IPS-20b (cell line): Measurements from ENCODE around the gene IGSF9.
"Not testable (repeated sequence)": the region's sequence is repeated elsewhere in the genome, so short reads cannot be mapped to it uniquely, and the experiment has no call there.

Experiments used
- H3K27ac ChIP-seq: one replicate; pipeline ENCODE4 v1.5.1; 2013; ENCODE audit warnings: low read length
- H3K27me3 ChIP-seq: 2 replicates; pipeline ENCODE4 v1.6.1; 2013; ENCODE audit warnings: mild to moderate bottlenecking, low read length, inconsistent platforms; ENCODE audit not compliant: insufficient read depth
- H3K36me3 ChIP-seq: 2 replicates; pipeline ENCODE4 v1.6.1; 2013; ENCODE audit warnings: low read depth, mild to moderate bottlenecking, inconsistent platforms, low read length, moderate library complexity; ENCODE audit not compliant: insufficient read depth
- H3K4me1 ChIP-seq: 2 replicates; pipeline ENCODE4 v1.6.1; 2013; ENCODE audit warnings: mild to moderate bottlenecking, control low read depth, inconsistent platforms, low read length, moderate library complexity; ENCODE audit not compliant: insufficient read depth
- H3K4me3 ChIP-seq: 2 replicates; pipeline ENCODE4 v1.5.1; 2013; ENCODE audit warnings: mild to moderate bottlenecking, low read length, inconsistent platforms
- H3K9ac ChIP-seq: 2 replicates; pipeline ENCODE4 v1.6.1; 2013; ENCODE audit warnings: low read depth, mild to moderate bottlenecking, inconsistent platforms, low read length, moderate library complexity
- H3K9me3 ChIP-seq: 2 replicates; pipeline ENCODE4 v1.6.1; 2013; ENCODE audit warnings: mild to moderate bottlenecking, low read depth, low read length, inconsistent platforms; ENCODE audit not compliant: insufficient read depth

Gene IGSF9

DNA sequence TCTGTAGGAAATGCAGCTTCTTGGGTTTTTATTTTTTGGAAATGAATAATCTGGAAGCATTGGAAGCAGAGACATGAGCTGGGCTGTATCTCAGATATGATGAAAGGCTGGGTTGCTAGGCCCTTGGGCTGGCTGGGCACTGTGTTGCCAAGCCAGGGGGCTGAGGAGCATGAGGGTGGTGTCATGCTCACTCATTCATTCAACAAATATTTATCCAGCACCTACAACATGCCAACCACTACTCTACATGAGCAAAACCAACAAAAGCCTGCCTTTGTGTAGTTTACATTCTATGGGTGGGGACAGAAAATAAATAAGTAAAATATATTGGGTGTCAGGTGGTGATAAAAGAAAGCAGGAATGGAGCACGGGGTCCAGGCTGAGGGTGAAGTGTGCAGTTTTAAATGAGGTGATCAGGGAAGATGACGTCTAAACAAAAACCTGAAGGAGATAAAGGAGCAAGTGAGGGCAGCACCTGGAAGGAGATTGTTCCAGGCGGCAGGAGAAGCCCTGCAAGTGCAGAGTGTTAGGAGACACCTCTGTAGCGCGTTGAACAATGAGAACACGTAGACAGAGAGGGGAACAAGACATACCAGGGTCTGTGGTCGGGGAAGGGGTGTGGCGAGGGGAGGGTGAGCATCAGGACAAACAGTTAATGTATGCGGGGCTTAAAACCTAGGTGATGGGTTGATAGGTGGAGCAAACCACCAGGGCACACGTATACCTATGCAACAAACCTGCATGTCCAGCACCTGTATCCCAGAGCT, 31.0 kb downstream of the IGSF9 start:
- H3K4me1 ChIP-seq = peaks cover 46% of the 10 kb centered on the region
- H3K27me3 ChIP-seq = no peaks in the 10 kb centered on the region
- no peak overlapping the region for H3K27ac ChIP-seq

DNA sequence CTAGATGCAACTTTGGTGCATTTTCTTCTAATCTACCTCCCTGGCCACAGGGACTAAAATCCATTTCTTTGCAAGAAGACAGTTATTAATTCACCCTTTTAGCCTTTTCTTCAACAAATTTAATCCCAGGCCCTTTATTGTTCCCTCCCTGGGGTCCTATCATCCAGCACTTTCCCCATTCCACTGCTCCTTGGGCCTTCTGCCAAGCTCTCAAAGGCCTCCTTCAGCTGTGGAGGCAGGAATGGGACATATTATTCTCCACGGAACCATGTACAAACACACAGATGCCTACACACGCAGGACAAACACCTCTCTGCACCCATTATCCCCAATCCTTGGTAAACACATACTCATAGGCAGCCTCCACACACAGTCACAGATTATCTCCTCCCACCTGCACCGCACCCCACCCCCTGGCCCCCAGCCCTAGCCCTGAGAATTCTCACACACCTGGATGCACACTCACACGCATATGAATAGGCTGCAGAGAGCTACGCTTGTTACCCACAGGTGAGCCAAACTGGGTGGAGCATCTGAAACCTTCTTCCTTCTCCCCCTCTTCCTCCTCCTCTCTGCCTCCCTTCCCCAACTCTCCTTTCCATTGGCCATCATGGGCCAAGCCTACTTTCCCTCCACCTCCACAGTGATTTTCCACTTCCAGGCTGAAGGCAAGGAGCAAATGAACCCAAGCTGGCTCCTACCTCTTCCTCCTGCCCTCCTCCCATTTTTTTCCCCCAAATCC, 31.8 kb downstream of the IGSF9 start:
- peak overlapping the region; percentile 43; the same call in 1 of the 2 replicates for H3K9ac ChIP-seq
- H3K27me3 ChIP-seq = no peaks in the 10 kb centered on the region
- H3K4me3 ChIP-seq = no peak overlapping the region
- peaks cover 4% of the 10 kb centered on the region for H3K36me3 ChIP-seq
- no peaks in the 10 kb centered on the region for H3K9me3 ChIP-seq
- peaks cover 46% of the 10 kb centered on the region for H3K4me1 ChIP-seq
- H3K27ac ChIP-seq = no peak overlapping the region

More for the DNA sequence above, 31.0 kb downstream of the IGSF9 start:
- Histone ChIP-seq H3K9ac (peak overlapping the region; percentile 43; the same call in 1 of the 2 replicates), H3K4me3 (no peak overlapping the region), H3K9me3 (no peaks in the 10 kb centered on the region), H3K36me3 (peaks cover 12% of the 10 kb centered on the region)

DNA sequence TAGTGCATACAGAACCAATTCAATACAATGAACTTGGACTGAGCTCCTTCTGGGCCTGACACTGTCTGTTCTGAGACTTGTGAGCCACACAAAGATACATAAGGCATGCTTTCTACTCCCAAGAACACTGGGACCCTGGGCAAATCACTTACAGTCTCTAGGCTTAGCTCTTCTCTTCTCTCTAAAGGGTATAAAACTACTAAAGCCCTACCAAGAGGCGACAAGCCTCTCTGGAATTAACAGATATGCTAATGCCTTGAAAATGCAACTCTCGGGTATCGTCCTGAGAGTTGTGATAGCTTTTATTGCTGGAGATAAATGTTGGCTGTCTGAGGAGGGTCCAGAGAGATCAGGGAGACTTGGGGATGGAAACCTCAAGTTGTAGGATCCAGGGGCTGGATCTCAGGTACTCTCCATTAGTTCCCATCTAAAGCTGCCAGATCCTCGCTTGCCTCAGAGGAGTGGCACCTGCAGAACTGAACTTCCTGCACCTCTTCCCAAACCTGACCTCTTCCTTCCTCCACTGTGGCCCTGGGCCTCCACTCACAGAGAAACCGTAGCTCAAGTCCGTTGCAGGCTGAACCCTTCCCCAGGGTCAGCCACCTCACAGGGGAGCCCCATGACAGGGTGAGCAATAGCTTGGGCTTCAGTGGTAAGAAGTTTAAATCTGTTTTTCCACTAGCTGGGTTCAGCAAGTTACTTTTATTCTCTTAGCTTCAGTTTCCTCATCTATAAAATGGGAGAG, 33.9 kb downstream of the IGSF9 start:
- H3K4me3 ChIP-seq = no peak overlapping the region
- no peak overlapping the region for H3K9ac ChIP-seq
- H3K27ac ChIP-seq = no peak overlapping the region
- H3K27me3 ChIP-seq = no peaks in the 10 kb centered on the region
- no peaks in the 10 kb centered on the region for H3K36me3 ChIP-seq
- H3K9me3 ChIP-seq = no peaks in the 10 kb centered on the region
- peaks cover 44% of the 10 kb centered on the region for H3K4me1 ChIP-seq

DNA sequence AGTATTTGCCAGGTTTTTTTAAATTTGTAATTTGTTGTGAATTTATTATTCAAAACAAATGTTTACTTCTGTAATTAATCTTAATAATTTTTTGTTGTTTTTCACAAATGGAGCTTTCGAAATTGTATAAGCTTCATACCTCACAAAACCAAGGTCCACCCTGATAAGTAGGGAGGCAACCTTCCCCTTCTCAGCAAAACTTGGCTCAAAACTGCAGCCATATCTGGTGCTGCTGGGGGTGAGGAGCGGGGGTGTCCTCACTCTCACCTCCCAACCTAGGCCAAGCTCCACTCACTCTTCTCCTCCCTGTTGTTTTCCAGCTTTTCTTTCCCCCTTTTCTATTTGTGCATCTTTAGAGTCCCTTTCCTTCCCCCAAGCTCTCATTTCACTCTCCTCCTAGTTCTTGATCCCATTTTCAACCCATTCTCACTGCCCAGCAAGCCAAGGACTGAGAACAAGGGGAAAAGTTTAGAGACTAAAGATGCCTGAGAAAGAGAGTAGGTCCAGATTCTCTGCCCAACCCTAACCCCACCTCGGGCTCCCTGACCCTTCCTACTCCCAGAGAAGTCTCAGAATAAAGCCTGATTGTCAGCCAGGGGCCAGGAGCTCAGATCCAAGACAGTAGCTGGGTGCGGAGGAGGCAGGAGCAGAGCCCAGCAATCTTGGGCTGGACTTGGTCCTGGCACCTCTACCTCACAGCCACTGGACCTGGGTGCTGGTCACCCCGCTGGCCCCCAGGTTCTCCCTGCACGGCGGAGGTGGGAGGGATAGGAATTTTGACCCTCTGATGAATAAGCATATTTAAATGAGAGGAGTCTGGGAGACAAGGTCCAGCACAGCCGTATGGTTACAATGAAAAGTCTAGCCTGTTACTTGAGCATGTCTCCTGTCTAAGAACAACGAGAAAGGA, 37.1 kb downstream of the IGSF9 start:
- Histone ChIP-seq H3K9ac (no peak overlapping the region), H3K36me3 (no peaks in the 10 kb centered on the region), H3K27me3 (no peaks in the 10 kb centered on the region), H3K4me3 (no peak overlapping the region), H3K27ac (no peak overlapping the region), H3K9me3 (no peaks in the 10 kb centered on the region), H3K4me1 (peaks cover 18% of the 10 kb centered on the region; the same call in 1 of the 2 replicates)

DNA sequence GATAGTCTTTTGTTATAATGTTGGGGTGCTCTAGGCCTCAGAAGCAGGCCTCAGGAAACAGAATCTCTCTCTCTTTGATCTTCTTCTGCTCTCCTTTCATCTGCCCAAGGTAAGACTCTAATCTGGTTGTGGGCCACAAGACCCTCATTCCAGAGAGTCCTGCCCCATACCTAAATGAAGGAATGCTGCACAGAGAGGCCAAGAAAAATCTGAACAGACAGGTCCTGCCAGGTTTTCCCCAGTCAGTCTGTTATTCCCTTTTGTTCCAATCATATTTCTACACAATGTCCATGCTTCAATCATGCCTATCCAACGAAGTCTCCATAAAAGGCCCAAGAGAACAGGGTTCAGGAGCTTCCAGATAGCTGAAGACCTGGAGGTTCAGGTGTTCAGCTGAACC, 38.5 kb downstream of the IGSF9 start:
- no peak overlapping the region for H3K4me3 ChIP-seq
- H3K4me1 ChIP-seq = peaks cover 15% of the 10 kb centered on the region; the same call in 1 of the 2 replicates
- no peaks in the 10 kb centered on the region; the same call in 1 of the 2 replicates for H3K27me3 ChIP-seq
- H3K27ac ChIP-seq = no peak overlapping the region
- H3K9ac ChIP-seq = no peak overlapping the region
- no peaks in the 10 kb centered on the region for H3K9me3 ChIP-seq
- no peaks in the 10 kb centered on the region for H3K36me3 ChIP-seq

DNA sequence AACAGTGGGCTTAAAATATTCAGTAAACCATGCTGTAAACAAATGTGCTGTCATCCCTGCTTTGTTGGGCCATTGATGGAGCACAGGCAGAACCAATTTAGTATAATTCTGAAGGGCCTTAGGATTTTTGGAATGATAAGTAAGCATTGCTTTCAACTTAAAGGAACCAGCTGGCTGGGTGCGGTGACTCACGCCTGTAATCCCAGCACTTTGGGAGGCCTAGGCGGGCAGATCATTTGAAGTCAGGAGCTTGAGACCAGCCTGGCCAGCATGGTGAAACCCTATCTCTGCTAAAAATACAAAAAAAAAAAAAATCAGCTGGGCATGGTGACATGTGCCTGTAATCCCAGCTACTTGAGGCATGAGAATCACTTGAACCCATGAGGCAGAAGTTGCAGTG, 41.4 kb downstream of the IGSF9 start:
- not testable (repeated sequence) for H3K4me1 ChIP-seq, H3K9ac ChIP-seq, H3K4me3 ChIP-seq, H3K9me3 ChIP-seq, H3K27ac ChIP-seq, H3K36me3 ChIP-seq
- peaks cover 18% of the 10 kb centered on the region for H3K27me3 ChIP-seq

DNA sequence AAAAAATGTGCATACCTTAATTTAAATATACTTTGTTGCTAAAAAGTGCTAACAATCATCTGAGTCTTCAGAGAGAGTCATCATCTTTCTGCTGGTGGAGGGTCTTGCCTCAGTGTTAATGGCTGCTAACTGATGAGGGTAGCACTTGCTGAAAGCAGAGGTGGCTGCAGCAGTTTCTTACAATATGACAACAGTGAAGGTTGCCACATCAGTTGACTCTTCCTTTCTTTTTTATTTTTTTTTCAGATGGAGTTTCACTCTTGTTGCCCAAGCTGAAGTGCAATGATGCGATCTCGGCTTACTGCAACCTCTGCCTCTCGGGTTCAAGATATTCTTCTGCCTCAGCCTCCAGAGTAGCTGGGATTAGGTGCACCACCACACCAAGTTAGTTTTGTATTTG, 42.9 kb downstream of the IGSF9 start:
- Histone ChIP-seq H3K9ac (no peak overlapping the region), H3K36me3 (no peaks in the 10 kb centered on the region), H3K27ac (no peak overlapping the region), H3K9me3 (no peaks in the 10 kb centered on the region), H3K4me1 (peaks cover 5% of the 10 kb centered on the region; the same call in 1 of the 2 replicates), H3K27me3 (peaks cover 18% of the 10 kb centered on the region), H3K4me3 (no peak overlapping the region)

DNA sequence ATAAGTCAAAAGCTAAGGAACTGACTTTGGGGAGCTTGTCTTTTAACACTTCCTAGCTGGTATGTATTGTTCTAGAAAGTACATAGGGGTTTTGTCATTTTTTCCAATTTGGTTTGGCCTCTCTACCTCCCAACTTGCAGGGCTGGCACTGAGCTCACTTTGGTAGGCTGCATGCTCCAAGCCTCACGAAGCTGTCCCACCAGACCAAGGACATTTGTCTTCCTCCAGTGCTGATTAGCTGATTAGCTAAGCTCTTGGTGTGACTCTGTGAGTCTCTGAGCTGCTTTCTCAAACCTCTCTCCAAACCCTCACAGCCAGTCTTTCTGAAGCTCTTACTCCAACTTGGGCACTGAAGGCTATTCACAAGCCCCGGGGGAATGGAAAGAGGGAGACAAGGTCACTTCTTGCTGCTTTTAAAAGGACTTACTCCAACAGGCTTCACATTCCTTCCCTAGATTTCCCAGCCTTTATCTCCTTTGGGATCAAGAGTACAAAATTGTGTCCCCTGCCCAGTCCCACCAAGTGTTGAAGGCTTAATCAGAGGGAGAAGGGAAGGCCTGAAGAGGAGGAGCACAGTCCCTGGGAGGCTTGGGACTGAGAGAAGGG, 44.6 kb downstream of the IGSF9 start:
- Histone ChIP-seq H3K4me1 (peaks cover 5% of the 10 kb centered on the region; the same call in 1 of the 2 replicates), H3K27ac (no peak overlapping the region), H3K9me3 (no peaks in the 10 kb centered on the region), H3K9ac (no peak overlapping the region), H3K27me3 (peaks cover 18% of the 10 kb centered on the region), H3K36me3 (no peaks in the 10 kb centered on the region), H3K4me3 (peak overlapping the region; percentile 61; the same call in 1 of the 2 replicates)

DNA sequence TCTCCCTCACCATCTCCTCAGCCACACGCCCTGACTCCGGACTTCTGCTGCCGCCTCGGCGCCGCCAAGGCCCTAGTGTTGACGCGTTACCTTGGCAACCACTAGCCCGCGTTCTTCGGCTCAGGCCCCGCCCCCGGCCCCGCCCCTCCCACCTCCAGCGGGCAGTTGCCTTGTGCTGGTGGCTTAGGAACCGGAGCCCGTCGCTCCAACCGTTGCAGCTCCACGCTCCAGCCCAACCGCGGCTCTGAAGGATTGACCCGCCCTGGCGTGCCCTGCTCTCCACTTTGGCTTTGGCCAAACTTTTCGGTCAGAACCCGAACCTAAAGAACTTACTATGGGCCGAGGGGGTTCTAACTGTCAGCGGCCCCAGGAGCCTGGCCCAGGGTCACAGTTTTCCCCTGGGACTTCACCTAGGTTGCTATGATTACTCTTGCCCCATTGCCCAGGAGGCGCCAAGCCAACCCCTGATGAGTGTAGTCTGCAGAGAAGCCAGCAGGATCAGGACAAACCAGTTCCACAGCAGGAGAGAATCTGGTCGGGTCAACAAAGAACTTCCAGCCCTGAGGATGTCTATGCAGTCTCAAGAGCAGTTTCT, 45.2 kb downstream of the IGSF9 start, which contains the start of gene CFAP45:
Gene CFAP45, minus strand, starts transcription at position 80 of the 595 bp plus-strand sequence. Its CDS starts 67 bp downstream, at position 13.
- Histone ChIP-seq H3K4me3 (peak within 1 kb of the TSS; percentile 61; the same call in 1 of the 2 replicates), H3K27ac (no peak within 1 kb of the TSS), H3K27me3 (peaks cover 18% of the 10 kb centered on the region), H3K9me3 (no peaks in the 10 kb centered on the region), H3K9ac (peak within 1 kb of the TSS; percentile 41; the same call in 1 of the 2 replicates), H3K4me1 (peaks cover 5% of the 10 kb centered on the region; the same call in 1 of the 2 replicates), H3K36me3 (no peaks in the 10 kb centered on the region)

DNA sequence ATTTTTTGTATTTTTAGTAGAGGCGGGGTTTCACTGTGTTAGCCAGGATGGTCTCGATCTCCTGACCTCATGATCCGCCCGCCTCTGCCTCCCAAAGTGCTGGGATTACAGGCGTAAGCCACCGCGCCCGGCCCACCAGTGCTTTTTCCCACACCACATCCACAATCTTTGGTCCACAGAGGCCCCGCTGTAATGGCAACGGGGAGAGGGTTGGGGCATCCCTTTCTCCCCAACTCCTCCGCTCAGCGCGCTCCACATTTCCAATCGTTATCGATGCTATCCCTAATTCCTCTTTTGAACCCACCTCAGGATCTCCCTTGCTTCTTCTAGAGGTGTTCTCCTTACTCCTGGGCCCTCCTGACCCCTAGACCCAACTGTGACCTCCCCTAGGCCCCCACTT, 45.8 kb downstream of the IGSF9 start:
- not testable (repeated sequence) for H3K9ac ChIP-seq, H3K9me3 ChIP-seq, H3K4me1 ChIP-seq, H3K27ac ChIP-seq, H3K36me3 ChIP-seq
- Histone ChIP-seq H3K4me3 (peak overlapping the region; percentile 38; the same call in 1 of the 2 replicates), H3K27me3 (peaks cover 18% of the 10 kb centered on the region)
